SIG-M5 treated with dmso at 0.1 percent for 504 hours (cell line): ENCODE results near the gene MYO1D.
A peak's percentile ranks its signal among the peaks of the same experiment; 100 is the strongest.
"Not testable (repeated sequence)": the region's sequence is repeated elsewhere in the genome, so short reads cannot be mapped to it uniquely, and the experiment has no call there.

ENCODE experiments used
- DNase-seq: peaks from one replicate; lab custom pipeline; 2025; ENCODE audit not compliant: unreplicated experiment; lab: John Stamatoyannopoulos, UW

Gene MYO1D

GRCh38 chr17:32693194-32693897 lies 183.6 kb downstream of the MYO1D start:
- no peak for DNase-seq

- no peak for DNase-seq
Observed at GRCh38 chr17:32692179-32692578, 184.7 kb downstream of the MYO1D start.

GRCh38 chr17:32689348-32689747 lies 187.6 kb downstream of the MYO1D start:
- no peak for DNase-seq

GRCh38 chr17:32688221-32688620 lies 188.7 kb downstream of the MYO1D start:
- DNase-seq = no peak

GRCh38 chr17:32684087-32684958 lies 192.6 kb downstream of the MYO1D start:
- no peak for DNase-seq

GRCh38 chr17:32673964-32674363 lies 203.0 kb downstream of the MYO1D start:
- no peak for DNase-seq

GRCh38 chr17:32672711-32673110 lies 204.2 kb downstream of the MYO1D start:
- DNase-seq = no peak

GRCh38 chr17:32671896-32672295 lies 205.0 kb downstream of the MYO1D start:
- no peak for DNase-seq

- no peak for DNase-seq
Observed at GRCh38 chr17:32664936-32665583, 211.9 kb downstream of the MYO1D start.

GRCh38 chr17:32660496-32660985 lies 216.4 kb downstream of the MYO1D start:
- no peak for DNase-seq

GRCh38 chr17:32659419-32659842 lies 217.5 kb downstream of the MYO1D start:
- DNase-seq = peak; percentile 46

GRCh38 chr17:32658470-32659418 lies 218.2 kb downstream of the MYO1D start:
- DNase-seq = no peak

- DNase-seq = no peak
Observed at GRCh38 chr17:32656886-32657285, 220.0 kb downstream of the MYO1D start.

GRCh38 chr17:32654324-32654723 lies 222.6 kb downstream of the MYO1D start:
- no peak for DNase-seq

GRCh38 chr17:32651084-32651483 lies 225.8 kb downstream of the MYO1D start:
- no peak for DNase-seq

- DNase-seq = no peak
Observed at GRCh38 chr17:32648450-32648849, 228.5 kb downstream of the MYO1D start.

- no peak for DNase-seq
Observed at GRCh38 chr17:32646941-32647340, 230.0 kb downstream of the MYO1D start.

- DNase-seq = not testable (repeated sequence)
Observed at GRCh38 chr17:32641514-32641913, 235.4 kb downstream of the MYO1D start.

- DNase-seq = no peak
Observed at GRCh38 chr17:32636598-32637218, 240.2 kb downstream of the MYO1D start.

- no peak for DNase-seq
Observed at GRCh38 chr17:32634167-32634566, 242.8 kb downstream of the MYO1D start.
